GM03348 (cell line): ENCODE data around the gene PLA2R1.

ENCODE experiments used
- DNase-seq: peaks from one replicate; pipeline ENCODE4 v3.0.0; 2012; ENCODE audit warnings: low spot score

The PLA2R1 gene

DNA sequence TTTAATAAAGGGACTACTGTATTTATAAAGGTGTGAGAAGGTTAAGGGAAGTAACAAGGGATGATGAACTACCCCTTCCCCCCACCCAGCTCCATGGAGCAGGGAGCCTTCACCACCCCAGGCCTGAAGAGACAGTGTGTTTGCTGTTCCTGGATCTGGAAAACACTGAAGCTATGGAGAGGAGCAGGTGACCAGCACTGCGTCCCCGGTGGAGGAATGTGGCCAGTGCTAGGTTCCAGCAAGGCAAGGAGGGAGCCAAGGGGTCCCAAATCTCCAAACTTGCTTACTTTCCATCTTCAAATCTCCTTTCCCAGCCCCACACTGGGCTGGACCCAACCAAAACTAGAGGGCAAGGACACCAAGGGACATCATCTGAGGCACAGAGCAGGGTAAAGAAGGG is 135.7 kb downstream of the PLA2R1 start:
- DNase-seq: no peak

DNA sequence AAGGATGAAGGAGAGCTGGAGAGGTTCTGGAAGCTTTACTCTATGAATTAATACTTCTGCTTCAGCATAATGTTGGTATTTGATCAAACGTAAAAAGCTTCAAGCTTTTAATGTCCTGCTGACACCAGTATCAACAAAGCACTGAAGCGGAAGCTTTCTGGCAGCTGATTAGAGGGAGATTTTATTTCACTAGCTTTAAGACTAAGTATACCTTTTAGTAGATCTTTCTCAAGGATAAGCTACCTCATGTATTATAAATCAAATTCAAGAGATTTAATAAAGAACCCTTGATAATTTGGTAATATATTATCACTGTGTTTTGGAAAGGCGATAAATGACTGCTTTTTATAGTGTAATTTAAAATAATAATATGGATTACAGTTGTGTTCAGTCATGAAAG is 136.4 kb downstream of the PLA2R1 start:
- no peak for DNase-seq

DNA sequence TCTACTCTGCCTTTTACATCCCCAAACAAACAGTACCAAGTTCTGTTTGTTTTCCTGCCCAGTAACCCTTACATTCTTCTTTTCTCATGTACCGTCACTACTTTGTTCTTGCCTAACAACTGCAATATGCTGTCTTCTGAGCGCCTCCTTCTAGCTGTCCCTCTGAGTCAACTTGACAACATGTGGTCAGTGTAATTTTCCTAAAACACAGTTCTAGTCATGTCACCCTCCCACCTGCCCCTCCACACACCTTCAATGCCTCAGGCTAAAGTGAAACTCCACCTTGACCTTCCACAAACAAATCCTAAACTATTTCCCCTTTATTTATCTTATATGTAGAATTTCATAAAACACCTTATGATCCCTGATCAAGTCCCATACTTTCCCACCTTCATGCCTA is 139.9 kb downstream of the PLA2R1 start:
- no peak for DNase-seq

DNA sequence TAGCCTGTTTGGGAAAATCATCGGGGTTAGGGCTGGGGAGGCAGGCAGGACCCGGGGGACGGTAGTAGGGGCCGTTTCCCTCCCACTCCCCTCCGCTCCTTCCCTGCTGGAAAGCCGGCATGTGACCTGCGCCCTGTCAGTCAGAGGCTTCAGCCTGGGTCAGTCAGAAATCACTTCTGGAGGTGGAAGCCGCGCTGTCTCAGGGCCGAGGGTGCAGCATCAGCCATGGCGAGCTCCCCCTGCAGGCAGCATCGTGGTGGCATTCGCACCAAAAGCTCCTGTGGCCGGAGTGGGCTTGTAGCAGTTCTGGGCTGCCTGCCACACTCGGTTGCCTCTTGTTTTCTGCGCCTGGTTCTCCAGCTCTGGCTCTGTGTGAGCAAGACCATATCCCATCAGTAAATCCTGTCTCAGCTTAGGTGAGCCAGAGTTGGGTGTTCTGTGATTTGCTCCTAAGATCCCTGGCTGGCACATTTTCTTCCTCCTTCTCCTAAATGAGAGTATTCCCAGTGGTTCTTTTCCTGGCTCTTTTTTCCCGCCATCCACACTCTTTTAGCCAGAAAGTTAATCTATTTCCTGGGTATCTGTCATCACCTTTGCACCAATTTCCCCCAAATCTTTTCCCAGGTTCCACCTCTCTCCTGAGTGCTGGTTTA is 140.5 kb downstream of the PLA2R1 start:
- peak; percentile 44 for DNase-seq

DNA sequence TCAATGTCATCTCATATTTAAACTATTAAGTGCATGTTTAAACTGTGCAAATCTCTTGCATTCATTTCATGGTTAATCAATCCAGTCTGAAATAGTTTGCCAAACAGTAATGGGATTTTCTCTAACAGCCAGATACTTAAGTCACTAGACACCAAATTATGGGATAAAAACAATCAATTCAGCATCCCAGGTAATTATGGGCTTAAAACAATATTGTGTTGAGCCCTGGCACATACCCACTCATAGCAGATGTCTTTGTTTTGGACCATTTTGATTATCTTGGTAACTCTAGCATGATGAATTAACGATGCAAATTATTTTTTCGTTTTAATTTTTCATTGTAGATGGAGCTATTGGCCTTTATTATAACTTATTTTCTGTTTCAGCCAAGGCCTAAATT is 145.9 kb downstream of the PLA2R1 start:
- no peak for DNase-seq

DNA sequence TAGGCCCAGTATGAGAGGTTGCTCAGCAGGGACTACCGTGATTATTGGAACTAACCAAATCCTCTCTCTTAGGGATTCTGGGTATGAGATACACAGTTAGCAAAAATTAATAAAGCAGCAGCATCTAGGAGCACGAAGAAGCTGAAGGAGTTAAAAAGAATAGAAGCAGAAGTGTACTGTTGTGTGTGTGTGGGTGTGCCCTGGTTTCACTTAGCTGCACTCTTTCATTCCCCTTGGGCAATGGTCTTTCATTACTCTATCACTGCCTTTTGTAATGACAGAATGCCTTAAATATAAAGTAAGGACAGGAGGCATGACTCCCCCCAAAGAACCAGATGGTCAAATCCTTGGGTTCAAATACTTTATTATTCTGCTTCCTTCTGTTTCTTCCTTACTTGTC is 148.5 kb downstream of the PLA2R1 start:
- DNase-seq: no peak

DNA sequence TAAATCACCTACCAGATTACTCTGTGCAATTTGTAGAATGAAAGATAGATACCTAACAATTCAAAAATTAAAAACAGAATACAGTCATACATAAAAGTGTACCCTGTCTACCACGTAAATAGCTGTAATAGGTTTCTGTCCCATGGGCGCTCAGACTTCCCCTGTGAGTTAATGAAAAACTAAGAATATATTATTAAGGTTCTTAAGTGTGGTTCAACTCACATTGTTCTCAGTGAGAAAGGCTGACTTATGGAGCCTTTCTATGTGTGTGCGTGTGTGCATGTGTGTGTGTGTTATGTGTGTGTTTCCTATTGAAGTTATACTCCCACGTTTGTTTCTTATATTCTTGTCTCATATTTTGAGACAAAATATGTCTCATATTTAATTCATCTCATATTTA is 149.8 kb downstream of the PLA2R1 start:
- DNase-seq: no peak

DNA sequence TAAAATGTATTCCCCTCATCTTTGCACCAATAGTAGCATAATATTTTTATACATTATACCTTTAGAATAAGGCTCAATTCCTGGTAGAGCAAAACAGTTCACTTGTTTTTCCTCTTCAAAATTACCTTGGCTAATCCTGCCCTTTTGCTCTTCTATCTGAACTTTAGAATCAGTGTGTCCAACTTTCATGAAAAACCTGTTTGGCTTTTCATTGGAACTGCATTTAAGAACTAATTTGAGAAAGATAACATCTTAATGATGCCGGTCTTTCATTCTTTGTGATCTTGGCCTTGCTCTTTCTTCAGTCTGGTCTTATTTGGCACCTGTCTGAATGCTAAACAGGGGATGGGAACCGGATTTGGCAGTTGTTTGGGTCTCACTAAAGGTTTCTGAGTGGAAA is 151.5 kb downstream of the PLA2R1 start:
- no peak for DNase-seq

DNA sequence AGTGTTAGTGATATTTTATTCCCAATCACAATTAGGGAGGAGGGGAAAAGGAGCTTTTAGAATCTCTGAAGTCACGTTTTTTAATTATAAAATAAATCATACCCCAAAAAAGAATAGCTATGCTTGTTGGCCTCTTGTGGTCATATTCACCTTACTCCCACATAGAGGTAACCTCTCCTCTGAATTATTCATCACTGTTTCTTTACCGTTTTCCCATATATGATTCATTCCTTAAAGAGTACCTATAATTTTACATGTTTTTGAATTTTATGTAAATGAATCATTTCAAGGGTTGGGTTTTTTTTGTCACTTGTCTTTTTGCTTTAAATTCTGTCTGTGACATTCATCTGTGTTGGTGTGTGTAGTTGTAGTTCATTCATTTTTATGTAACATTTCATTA is 153.8 kb downstream of the PLA2R1 start:
- DNase-seq: no peak

DNA sequence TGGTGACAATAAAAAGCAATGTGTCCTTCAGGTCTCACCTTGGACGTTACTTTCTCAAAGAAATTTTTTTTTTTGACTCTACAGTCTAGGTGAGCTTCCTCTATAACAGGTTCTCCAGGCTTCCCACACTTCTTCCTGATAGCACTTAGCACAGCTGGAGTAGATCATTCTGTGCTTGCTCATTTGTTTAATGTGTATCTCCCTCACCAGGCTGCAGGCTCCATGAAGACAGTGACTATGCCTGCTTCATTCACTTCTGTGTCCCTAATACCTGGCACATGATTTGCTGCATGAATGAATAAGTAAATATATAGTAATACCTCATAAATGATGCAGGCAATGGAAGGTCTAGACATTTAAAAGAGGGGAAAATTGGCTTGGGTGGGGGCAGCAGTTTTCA is 154.5 kb downstream of the PLA2R1 start:
- no peak for DNase-seq

DNA sequence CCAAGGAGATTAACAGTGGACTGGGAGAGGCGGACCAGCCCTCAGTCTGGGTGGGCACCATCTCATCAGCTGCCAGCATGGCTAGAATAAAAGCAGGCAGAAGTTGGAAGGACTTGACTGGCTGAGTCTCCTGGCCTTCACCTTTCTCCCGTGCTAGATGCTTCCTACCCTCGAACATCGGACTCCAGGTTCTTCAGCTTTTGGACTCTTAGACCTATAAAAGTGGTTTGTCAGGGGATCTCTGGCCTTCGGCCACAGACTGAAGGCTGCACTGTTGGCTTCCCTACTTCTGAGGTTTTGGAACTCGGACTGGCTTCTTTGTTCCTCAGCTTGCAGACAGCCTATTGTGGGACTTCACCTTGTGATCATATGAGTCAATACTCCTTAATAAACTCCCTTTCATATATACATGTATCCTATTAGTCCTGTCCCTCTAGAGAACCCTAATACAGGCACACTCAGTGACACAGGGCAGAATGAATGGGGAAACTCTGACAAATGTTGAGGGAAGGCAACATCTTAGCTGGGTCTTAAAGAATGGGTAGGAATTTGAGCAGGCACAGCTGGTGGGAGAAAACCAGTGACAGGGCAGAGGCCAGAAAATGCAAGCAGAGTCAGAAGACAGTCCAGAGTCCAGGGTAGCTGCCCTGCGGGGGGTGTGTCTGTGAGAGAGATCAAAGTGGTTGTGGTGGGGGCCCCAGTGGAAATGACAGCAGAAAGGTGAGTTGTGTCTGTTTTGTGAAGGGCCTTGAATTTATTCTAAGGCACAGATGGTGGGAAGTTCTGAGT is 156.3 kb downstream of the PLA2R1 start:
- no peak for DNase-seq

DNA sequence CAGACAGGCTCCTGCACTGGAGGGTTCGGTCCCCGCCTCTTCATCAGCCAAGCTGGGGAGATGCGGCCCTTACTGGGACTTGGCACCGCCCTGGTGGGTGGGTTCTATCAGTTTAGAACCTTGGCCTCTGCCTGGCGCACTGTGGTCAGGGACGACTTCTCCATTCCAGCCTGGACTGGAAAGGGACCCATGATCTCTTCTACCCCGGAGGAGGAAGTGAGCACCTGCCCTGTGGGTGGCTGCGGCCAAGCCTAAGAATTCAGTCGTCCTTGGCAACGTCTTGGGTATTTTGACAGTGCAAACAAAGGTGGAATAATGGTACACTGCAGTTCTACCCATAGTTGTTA is 157.5 kb downstream of the PLA2R1 start:
- no peak for DNase-seq

DNA sequence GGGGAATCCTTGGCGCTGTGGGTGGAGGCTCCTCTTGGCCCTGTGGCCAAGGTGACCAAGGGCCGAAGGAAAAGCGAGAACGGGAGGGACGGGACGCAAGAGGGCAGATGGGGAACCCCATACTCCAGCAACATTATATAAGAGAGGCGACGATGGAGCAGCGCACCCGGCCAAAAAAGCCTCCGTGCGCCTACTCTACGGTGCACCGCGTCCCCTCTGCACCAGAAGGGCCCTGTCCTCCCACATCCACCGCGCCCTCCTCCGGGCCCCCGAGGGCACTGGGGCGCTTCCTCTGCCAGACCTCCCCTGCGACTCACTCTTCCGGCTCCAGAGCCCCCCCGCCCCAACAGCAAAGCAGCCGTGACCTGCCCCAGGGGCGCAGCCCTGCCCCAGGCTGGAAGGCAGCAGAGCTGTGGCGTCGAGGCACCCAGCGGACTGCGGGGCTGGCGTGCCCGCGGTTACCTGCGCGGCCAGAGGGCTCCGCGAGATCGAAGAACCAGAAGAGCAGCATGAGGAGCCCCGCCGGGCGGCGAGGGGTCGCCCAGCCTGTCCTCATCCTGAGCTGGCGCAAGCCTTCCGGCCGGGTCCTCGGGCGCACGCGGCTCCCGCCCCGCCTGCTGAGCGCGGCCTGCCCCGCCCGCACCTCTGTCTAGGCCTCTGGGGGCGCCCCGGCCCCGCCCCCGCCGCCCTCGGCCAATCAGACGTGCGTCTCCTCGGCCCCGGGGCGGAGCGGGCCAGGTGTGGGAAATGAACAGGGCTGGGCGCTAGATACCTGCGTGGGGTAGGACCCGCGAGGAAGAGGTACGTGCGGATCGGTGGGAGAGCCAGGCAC is 158.1 kb downstream of the PLA2R1 start, which contains the start of gene LY75:
Gene LY75, minus strand, starts transcription at position 630 of the 832 bp plus-strand sequence.
- DNase-seq: peak; percentile 41

DNA sequence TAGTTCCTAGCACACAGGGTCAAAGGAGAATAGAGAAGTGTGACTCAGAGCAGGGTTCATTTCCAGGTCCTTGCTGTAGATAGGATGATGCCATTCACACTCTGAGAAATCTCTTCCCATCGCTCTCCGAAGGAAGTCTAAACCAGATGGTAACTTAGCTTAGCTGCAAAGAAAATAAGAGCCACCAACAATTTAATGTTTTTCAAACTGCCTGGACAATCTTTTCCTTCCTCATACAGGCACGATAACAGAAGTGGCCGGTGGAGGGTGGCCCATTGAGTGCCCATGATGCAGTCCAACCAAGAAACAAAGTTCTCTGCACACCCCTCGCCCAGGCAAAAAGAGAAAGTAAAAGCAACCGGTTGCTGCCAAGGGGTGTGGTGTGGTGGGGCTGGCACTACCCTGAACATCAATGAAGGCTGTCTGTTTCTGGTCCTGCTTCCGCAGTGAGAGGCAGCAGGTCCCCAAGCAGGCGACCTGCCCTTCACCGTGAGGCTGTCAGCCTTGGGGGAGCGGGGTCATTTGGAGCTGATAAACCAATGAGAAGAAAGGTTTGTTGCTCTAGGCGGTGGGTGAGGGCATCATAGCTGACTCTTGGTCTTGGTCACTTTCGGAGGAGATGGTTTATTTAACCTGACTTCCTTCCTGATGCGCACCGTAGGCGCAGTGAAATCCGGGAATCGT is 158.8 kb downstream of the PLA2R1 start:
- DNase-seq: peak; percentile 35

DNA sequence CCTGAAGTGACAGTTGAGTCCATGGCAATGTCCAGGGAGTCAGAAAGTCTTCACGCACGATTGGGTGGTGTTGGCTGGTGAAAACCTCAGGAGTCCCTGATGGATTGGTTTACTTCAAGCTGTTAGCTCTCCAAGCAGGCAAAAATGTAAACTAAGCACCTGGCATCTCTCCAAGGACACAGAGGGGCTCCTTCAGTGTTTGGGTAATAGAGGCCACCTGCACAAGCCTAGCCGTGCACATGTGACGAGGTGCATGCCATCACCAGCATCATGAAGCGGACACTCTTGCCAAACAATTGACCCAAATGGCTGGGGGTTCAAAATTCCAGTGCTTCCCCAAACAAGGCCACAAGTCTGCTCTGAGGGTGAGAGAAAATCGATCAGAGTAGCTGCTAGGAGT is 159.7 kb downstream of the PLA2R1 start:
- DNase-seq: no peak

DNA sequence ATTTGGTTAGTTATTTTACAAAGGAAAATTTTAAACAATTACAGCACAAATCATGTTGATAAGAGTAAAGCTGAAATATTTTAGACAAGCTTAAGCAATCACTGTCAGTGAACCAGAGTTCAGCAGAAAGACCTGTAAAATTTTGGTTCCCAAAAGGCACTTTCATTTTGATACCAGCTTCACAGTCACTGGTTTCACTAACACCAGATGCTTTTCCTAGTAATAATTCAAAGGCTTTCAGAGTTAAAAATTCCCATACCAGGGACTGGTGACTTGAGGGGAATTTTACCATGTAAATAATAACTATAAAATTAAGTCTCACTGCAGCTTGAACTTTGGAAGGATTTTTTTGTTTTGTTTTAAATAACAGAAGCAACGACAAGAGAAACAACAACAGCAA is 162.1 kb downstream of the PLA2R1 start:
- DNase-seq: no peak

DNA sequence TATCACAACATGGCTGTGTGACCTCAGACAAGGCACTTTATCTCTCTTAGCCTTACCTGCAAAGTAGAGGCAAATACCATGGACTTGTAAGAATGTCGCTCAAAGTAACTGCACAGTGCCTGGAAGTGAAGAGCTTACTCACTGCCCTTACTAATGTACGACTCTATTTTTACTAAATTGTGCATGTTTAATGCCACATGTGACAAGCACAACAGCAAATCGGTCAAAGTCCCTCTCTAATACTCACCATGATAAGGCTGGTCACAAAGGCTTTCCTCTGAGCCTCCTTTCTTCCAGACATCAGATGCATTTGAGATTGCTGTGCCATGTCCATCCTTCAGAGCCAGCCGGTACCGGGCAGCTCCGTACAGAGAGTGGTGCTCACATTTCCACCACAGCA is 164.0 kb downstream of the PLA2R1 start:
- no peak for DNase-seq

DNA sequence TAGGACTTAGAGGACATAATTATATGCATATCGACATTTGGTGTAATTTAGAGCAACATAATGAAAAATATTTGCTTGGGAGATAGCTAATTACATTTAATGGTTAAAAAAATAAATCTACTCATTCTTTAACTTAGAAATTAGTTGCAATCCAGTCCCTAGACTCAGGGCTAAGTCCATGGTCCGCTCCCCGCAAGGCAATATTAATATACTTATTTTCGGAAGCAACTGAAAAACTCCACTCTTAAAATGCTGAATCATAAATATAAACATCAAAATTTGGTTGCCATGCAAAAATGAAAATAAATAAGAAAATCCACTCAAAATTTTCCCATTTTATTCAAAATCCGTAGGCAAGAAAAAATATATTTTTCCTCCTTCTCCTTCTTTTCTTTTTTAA is 164.7 kb downstream of the PLA2R1 start:
- no peak for DNase-seq

DNA sequence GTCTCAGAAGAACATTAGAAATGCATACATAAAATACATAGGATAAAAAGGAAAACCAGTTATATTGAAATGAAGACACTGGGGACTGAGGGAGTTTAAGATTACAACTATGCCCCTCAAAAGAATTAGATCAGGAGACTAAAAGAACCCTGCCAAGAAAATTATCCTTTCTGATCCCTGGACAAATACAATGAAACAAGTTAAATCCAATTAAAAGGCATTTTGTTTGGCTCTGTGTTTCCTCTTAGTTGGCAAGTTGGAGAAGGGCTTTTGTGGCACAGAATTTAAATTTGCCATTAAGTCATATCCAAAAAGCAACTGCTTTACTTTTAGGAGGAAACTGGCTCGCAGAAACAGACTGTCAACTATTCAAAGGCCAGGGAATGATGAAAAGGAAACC is 165.3 kb downstream of the PLA2R1 start:
- no peak for DNase-seq

DNA sequence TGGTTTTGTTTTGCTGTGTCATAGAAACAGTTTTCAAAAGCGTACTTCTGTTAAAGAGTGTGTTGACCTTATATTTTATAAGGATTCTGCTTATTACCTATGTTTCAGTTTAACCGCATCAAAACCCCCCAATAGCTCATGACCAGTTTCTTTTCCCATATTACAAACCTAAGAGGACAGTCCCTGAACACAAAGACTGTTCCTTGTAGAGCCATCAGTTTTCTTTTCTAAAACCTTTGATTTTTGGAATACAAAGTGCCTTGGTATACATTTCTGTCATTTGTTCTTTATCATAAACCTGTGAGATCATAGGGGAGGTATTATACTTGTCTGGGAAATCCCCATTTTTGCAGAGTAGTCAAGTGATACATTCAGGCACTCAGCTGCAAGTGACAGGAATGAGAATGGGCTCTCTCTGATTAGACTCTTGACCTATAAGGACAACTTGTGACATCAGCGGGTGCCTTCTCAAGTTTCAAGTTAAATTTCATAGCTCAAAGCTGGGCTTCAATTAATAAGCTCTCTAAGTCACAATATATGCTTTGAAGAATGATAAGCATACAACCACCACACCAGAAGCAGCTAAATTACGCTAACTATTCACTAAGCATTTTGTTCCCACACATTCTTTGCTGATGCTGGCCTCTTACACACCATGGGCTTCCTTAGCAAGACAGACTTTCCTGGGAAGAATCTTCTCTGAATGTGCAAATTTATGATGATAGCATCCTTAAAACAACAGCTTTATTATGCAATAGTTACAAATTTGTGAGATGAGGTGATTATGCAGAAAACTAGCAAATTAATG is 167.0 kb downstream of the PLA2R1 start:
- DNase-seq: no peak

DNA sequence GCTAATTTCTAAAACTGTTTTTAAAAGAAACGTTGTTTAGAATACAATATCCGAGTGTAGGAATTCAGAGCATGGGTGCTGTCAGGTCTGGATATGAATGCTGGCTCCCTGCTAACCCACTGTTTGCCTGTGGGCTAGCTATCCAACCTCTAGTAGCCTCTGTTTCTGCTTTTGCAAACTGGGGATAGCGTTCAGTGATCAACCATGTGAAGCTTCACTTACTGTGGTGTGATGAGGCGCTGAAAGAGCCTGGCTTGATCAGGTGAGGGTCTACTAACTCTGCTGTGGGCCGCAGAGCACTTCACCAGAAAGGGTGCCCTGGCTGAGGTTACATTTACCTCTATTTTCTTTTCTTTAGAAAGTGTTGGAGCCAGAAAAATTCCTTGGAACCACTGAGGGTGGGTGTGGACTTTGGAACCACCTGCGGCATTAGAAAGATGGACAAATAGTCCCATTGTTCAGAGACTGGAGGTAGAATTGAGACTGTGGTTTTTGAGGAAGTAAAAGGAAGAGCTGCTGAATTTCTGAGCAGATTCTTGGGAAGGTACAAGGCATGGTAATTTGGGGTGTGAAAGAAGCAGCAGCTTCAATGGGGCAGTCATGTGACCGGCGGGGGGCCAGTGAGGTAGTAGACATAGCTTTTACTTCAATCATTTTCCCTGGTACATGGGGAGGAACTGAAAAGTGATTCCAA is 168.1 kb downstream of the PLA2R1 start:
- DNase-seq: no peak
